ENCODE results near the gene TRIM25.

DNA sequence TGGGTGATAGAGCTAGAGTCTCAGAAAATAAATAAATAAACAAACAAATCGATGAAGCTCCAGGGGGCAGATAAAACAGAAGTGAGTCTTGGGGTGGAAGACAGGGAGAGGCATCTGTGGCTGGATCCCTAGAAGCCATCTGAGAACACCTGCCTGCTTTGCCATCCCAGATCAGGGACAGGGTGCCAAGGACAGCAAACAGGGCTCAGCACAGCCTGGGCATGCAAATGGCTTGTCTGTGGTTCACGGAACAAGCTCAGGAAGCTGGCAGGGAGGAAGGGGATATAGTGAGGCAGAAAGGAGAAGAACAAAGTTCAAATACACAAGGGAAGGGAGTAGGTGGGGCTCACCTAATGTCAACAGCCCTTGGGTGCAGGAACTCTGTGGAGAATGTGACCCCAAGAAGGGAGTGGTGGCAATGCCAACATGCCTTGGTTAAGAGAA lies 27.5 kb downstream of the TRIM25 start:
- TF ChIP-seq, protein P1, sequence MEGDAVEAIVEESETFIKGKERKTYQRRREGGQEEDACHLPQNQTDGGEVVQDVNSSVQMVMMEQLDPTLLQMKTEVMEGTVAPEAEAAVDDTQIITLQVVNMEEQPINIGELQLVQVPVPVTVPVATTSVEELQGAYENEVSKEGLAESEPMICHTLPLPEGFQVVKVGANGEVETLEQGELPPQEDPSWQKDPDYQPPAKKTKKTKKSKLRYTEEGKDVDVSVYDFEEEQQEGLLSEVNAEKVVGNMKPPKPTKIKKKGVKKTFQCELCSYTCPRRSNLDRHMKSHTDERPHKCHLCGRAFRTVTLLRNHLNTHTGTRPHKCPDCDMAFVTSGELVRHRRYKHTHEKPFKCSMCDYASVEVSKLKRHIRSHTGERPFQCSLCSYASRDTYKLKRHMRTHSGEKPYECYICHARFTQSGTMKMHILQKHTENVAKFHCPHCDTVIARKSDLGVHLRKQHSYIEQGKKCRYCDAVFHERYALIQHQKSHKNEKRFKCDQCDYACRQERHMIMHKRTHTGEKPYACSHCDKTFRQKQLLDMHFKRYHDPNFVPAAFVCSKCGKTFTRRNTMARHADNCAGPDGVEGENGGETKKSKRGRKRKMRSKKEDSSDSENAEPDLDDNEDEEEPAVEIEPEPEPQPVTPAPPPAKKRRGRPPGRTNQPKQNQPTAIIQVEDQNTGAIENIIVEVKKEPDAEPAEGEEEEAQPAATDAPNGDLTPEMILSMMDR (IDR thresholded peaks at IDR 0.05; ENCODE audit: poor library complexity): no peak
- no peak for TF ChIP-seq EZH2 (IDR thresholded peaks at IDR 0.05; ENCODE audit: borderline replicate concordance)
